SK-N-SH (cell line): Measurements from ENCODE around the gene MAP1A. TPM values are rescaled to one million over a fixed set of nuclear protein-coding genes. Genes with fewer than 3 reads are reported as not detected.
"Not testable (repeated sequence)": the region's sequence is repeated elsewhere in the genome, so short reads cannot be mapped to it uniquely, and the experiment has no call there.

Experiments
- CTCF ChIA-PET: fragments of 300-600, 350-600 bp; formaldehyde crosslinking; extraction: SDS; loops from one replicate; lab custom pipeline; 2021; lab: Yijun Ruan, JAX
- POLR2A ChIA-PET: fragments of 350-600 bp; sonication (Branson Sonifier 250); formaldehyde crosslinking; extraction: SDS; loops from one replicate; lab custom pipeline; 2020; ENCODE audit warnings: antibody characterized with exemption, inconsistent platforms; lab: Yijun Ruan, JAX
- DNase-seq: peaks from one replicate; pipeline ENCODE4 v3.0.0; 2012
- H2AFZ ChIP-seq: fragments of 200-600 bp; sonication (generic); 2 replicates; pipeline ENCODE4 v1.8.1; 2016; ENCODE audit warnings: antibody characterized with exemption, mild to moderate bottlenecking, low read depth
- H3F3A ChIP-seq: fragments of 200-600 bp; sonication (generic); replicated peaks from 2 replicates; pipeline ENCODE3; 2016; ENCODE audit warnings: antibody characterized with exemption, mild to moderate bottlenecking; ENCODE audit not compliant: insufficient read depth
- H3K27ac ChIP-seq, 2 experiments: fragments of 200-500 bp in 1 of 2; fragments of 200-600 bp in 1 of 2; sonication (Bioruptor generic) in 1 of 2; sonication (generic), shearing (Covaris generic) in 1 of 2; 2 replicates each; pipeline versions ENCODE4 v1.5.1 to v1.6.1; 2014 to 2016; ENCODE audit warnings: low read depth in 2 of 2, inconsistent platforms in 1 of 2, low read length in 1 of 2, mild to moderate bottlenecking in 1 of 2, mixed read lengths in 1 of 2
- H3K27me3 ChIP-seq: fragments of 200-600 bp; sonication (generic), shearing (Covaris generic); 2 replicates; pipeline ENCODE4 v1.6.1; 2016; ENCODE audit warnings: mixed run types; ENCODE audit not compliant: insufficient read depth
- H3K36me3 ChIP-seq, 2 experiments: fragments of 200-500 bp in 1 of 2; fragments of 200-600 bp in 1 of 2; sonication (Bioruptor generic) in 1 of 2; sonication (generic) in 1 of 2; replicated peaks in 1 of 2; 2 replicates each; pipeline versions ENCODE3 to v1.5.1; 2014 to 2016; ENCODE audit warnings: low read length in 1 of 2, mild to moderate bottlenecking in 1 of 2; ENCODE audit not compliant: insufficient read depth in 2 of 2, control insufficient read depth in 1 of 2
- H3K4me1 ChIP-seq, 2 experiments: fragments of 200-500 bp in 1 of 2; fragments of 200-600 bp in 1 of 2; sonication (Bioruptor generic) in 1 of 2; sonication (generic), shearing (Covaris generic) in 1 of 2; 2 replicates each; pipeline versions ENCODE4 v1.5.1 to v1.6.1; 2014 to 2016; ENCODE audit warnings: low read depth in 1 of 2, low read length in 1 of 2, mixed run types in 1 of 2; ENCODE audit not compliant: insufficient read depth in 2 of 2, control insufficient read depth in 1 of 2
- H3K4me2 ChIP-seq: fragments of 200-600 bp; sonication (generic), shearing (Covaris generic); 2 replicates; pipeline ENCODE4 v1.6.1; 2017; ENCODE audit warnings: mixed run types
- H3K4me3 ChIP-seq, 2 experiments: fragments of 200-500 bp in 1 of 2; fragments of 200-600 bp in 1 of 2; sonication (Bioruptor generic) in 1 of 2; sonication (generic), shearing (Covaris generic) in 1 of 2; 2 replicates each; pipeline versions ENCODE4 v1.5.1 to v1.8.1; 2014 to 2016; ENCODE audit warnings: low read depth in 2 of 2, inconsistent platforms in 1 of 2, low read length in 1 of 2, mild to moderate bottlenecking in 1 of 2, mixed read lengths in 1 of 2, moderate library complexity in 1 of 2
- H3K79me2 ChIP-seq: fragments of 200-600 bp; sonication (generic); 2 replicates; pipeline ENCODE4 v1.8.1; 2017; ENCODE audit warnings: mild to moderate bottlenecking; ENCODE audit not compliant: insufficient read depth
- H3K9ac ChIP-seq: fragments of 200-600 bp; sonication (generic); 2 replicates; pipeline ENCODE4 v1.6.1; 2017; ENCODE audit warnings: mixed run types
- H3K9me2 ChIP-seq: fragments of 200-600 bp; sonication (generic); 2 replicates; pipeline ENCODE4 v1.6.1; 2017; ENCODE audit warnings: mixed run types
- H3K9me3 ChIP-seq: fragments of 200-600 bp; sonication (generic); 2 replicates; pipeline ENCODE4 v1.6.1; 2017; ENCODE audit warnings: mixed run types, mild to moderate bottlenecking, moderate library complexity
- H4K20me1 ChIP-seq: fragments of 200-600 bp; sonication (generic); 2 replicates; pipeline ENCODE4 v1.6.1; 2017; ENCODE audit warnings: mild to moderate bottlenecking, mixed run types; ENCODE audit not compliant: insufficient read depth
- ELF1 ChIP-seq: IDR thresholded peaks from 2 replicates; pipeline ENCODE4 v1.4.0; 2012
- GATA2 ChIP-seq: sonication (generic); formaldehyde crosslinking; IDR thresholded peaks from 2 replicates; pipeline ENCODE4 v1.5.0; 2020; ENCODE audit warnings: mild to moderate bottlenecking, missing genetic modification reagents
- JUND ChIP-seq: IDR thresholded peaks from 2 replicates; pipeline ENCODE4 v1.4.0; 2012
- MXI1 ChIP-seq: IDR thresholded peaks from 2 replicates; pipeline ENCODE4 v1.6.1; 2012; ENCODE audit warnings: mild to moderate bottlenecking, low read depth, low read length, improper control_type of control experiment
- PBX3 ChIP-seq: IDR thresholded peaks from 2 replicates; pipeline ENCODE4; 2012
- RAD21 ChIP-seq: IDR thresholded peaks from 2 replicates; pipeline ENCODE4 v1.6.1; 2012; ENCODE audit warnings: mild to moderate bottlenecking, low read length
- RFX5 ChIP-seq: IDR thresholded peaks from 2 replicates; pipeline ENCODE4 v1.6.1; 2012; ENCODE audit warnings: mild to moderate bottlenecking, improper control_type of control experiment, low read length
- SMC3 ChIP-seq: IDR thresholded peaks from 2 replicates; pipeline ENCODE4 v1.6.1; 2012; ENCODE audit warnings: low read depth, low read length, improper control_type of control experiment
- TCF12 ChIP-seq: IDR thresholded peaks from 2 replicates; pipeline ENCODE4 v1.4.0; 2012
- ZBTB33 ChIP-seq: IDR thresholded peaks from 2 replicates; pipeline ENCODE4 v1.4.0; 2012; ENCODE audit warnings: low read depth, borderline replicate concordance
- WGBS: methylation state at CpG from one replicate; pipeline ENCODE4 v1.1.6; 2017; ENCODE audit warnings: low lambda C conversion rate; 5-methylcytosine and 5-hydroxymethylcytosine counted together
- polyA plus RNA-seq, 3 experiments: library from polyadenylated mRNA; depleted of rRNA; stranded (reverse); fragments of >200 nt; gene quantifications; 2 replicates each; pipeline ENCODE4 v1.2.3, GENCODE V29; 2012

Gene MAP1A
- polyA plus RNA-seq, 1 of the 3 experiments (the other 2 are of a cell fraction) = 6.0 TPM

GRCh38 chr15:43531018-43531670 is 13.7 kb downstream of the MAP1A start:
- Histone ChIP-seq H3K4me2 (no peak overlapping the region), H3K4me3 (no peak overlapping the region), H3K4me1 (no peaks in the 10 kb centered on the region), H4K20me1 (no peaks in the 10 kb centered on the region), H3K27me3 (no peaks in the 10 kb centered on the region), H3K9me3 (no peaks in the 10 kb centered on the region), H3F3A (no peaks in the 10 kb centered on the region), H3K9ac (no peak overlapping the region), H3K79me2 (no peaks in the 10 kb centered on the region), H3K27ac (no peak overlapping the region), H3K36me3 (peaks cover 0 to 2% of the 10 kb centered on the region in 2 experiments), H2AFZ (no peak overlapping the region), H3K9me2 (no peaks in the 10 kb centered on the region)
- CTCF ChIA-PET = interaction anchor here (1.0 kb wide), 1 partner anchor 17 kb away, joined by 3 read pairs; no protein-coding TSS in a partner anchor
- TF ChIP-seq RFX5 (no peak), PBX3 (no peak), JUND (no peak), MXI1 (no peak), SMC3 (no peak), RAD21 (no peak), ZBTB33 (no peak)
- POLR2A ChIA-PET = interaction anchor here (1.1 kb wide), 1 partner anchor 21 kb away, joined by 3 read pairs; no protein-coding TSS in a partner anchor
- WGBS = 55% methylated on average over 6 of the region's 7 CpGs
- no peak for DNase-seq

- H4K20me1 ChIP-seq, H3K27me3 ChIP-seq, H3K9me2 ChIP-seq, DNase-seq, H3K79me2 ChIP-seq, H3K27ac ChIP-seq, CTCF ChIA-PET, H3K4me2 ChIP-seq, H3K36me3 ChIP-seq, H3K9me3 ChIP-seq, H3K9ac ChIP-seq, H2AFZ ChIP-seq, H3F3A ChIP-seq, H3K4me1 ChIP-seq, H3K4me3 ChIP-seq, POLR2A ChIA-PET: not testable (repeated sequence)
- WGBS = 68% methylated on average over 5 of the region's 5 CpGs
Observed at GRCh38 chr15:43532826-43533225, 15.4 kb downstream of the MAP1A start.

GRCh38 chr15:43534897-43535296 is 17.5 kb downstream of the MAP1A start:
- DNase-seq = no peak
- Histone ChIP-seq H3K4me1 (no peaks in the 10 kb centered on the region), H3K4me3 (no peak overlapping the region)
- TF ChIP-seq GATA2 (CRISPR knock-in tag) (no peak), TCF12 (no peak), ELF1 (no peak)
- TF ChIP-seq, all 33 proteins: peak for 0
- Histone ChIP-seq H3K27ac (no peak overlapping the region), H3K27me3 (no peaks in the 10 kb centered on the region), H4K20me1 (no peaks in the 10 kb centered on the region), H3K4me2 (no peak overlapping the region), H3K9me2 (no peaks in the 10 kb centered on the region), H2AFZ (no peak overlapping the region), H3K79me2 (no peaks in the 10 kb centered on the region), H3K9ac (no peak overlapping the region), H3F3A (no peaks in the 10 kb centered on the region), H3K9me3 (no peaks in the 10 kb centered on the region), H3K36me3 (peaks cover 0 to 2% of the 10 kb centered on the region in 2 experiments)
- POLR2A ChIA-PET = no interaction called here
- CTCF ChIA-PET = no interaction called here
- 81% methylated on average over 2 of the region's 3 CpGs for WGBS
